ENCODE results near the gene COA5. TPM values are rescaled to one million over a fixed set of nuclear protein-coding genes. Genes with fewer than 3 reads are reported as not detected.

Gene COA5
- total and polyA plus RNA-seq, 2 donors (not counting 1 experiment from before 2014, with no cell fraction given), result 22.5 to 38.6 TPM

GRCh38 chr2:98570356-98570755 lies 38.0 kb downstream of the COA5 start:
- Histone ChIP-seq H3K9ac (ENCODE audit: insufficient read depth, low read length) (no peak overlapping the region), H4K20me1 (ENCODE audit: control insufficient read depth, extremely low read depth, insufficient read depth, low read length) (no peaks in the 10 kb centered on the region), H3K4me2 (ENCODE audit: extremely low read depth, insufficient read depth, low read length) (no peak overlapping the region), H3K27me3 (ENCODE audit: control insufficient read depth, insufficient read depth, low read length) (no peaks in the 10 kb centered on the region), H3K4me1 (ENCODE audit: control insufficient read depth, extremely low read depth, insufficient read depth, low read length) (no peaks in the 10 kb centered on the region), H2AFZ (ENCODE audit: low read length) (no peak overlapping the region), H3K79me2 (ENCODE audit: control insufficient read depth, insufficient read depth, low read length) (no peaks in the 10 kb centered on the region), H3K36me3 (ENCODE audit: control insufficient read depth, insufficient read depth, low read length) (peaks cover 5% of the 10 kb centered on the region), H3K9me3 (ENCODE audit: control insufficient read depth, insufficient read depth, low read depth, low read length) (no peaks in the 10 kb centered on the region), H3K27ac (ENCODE audit: insufficient read depth, low read length) (no peak overlapping the region), H3K4me3 (replicated peaks in 1 of 4; ENCODE audit: control extremely low read depth in 1 of 4, insufficient read depth in 1 of 4, low read depth in 3 of 4, low read length in 4 of 4) (no peak overlapping the region)
- TF ChIP-seq, protein P1, sequence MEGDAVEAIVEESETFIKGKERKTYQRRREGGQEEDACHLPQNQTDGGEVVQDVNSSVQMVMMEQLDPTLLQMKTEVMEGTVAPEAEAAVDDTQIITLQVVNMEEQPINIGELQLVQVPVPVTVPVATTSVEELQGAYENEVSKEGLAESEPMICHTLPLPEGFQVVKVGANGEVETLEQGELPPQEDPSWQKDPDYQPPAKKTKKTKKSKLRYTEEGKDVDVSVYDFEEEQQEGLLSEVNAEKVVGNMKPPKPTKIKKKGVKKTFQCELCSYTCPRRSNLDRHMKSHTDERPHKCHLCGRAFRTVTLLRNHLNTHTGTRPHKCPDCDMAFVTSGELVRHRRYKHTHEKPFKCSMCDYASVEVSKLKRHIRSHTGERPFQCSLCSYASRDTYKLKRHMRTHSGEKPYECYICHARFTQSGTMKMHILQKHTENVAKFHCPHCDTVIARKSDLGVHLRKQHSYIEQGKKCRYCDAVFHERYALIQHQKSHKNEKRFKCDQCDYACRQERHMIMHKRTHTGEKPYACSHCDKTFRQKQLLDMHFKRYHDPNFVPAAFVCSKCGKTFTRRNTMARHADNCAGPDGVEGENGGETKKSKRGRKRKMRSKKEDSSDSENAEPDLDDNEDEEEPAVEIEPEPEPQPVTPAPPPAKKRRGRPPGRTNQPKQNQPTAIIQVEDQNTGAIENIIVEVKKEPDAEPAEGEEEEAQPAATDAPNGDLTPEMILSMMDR (conservative IDR thresholded peaks at IDR 0.05 in 1 of 2, IDR thresholded peaks at IDR 0.05 in 1 of 2; ENCODE audit: low read depth in 1 of 2, low read length in 2 of 2), result no peak
- TF ChIP-seq EZH2 (IDR thresholded peaks at IDR 0.05; ENCODE audit: low read length, missing control alignments), result no peak
- DNase-seq (ENCODE audit: low read depth in 2 of 2), result no peak

- Histone ChIP-seq H3K9me3 (ENCODE audit: control insufficient read depth, insufficient read depth, low read depth, low read length) (no peaks in the 10 kb centered on the region), H3K4me2 (ENCODE audit: extremely low read depth, insufficient read depth, low read length) (no peak overlapping the region), H3K4me3 (replicated peaks in 1 of 4; ENCODE audit: control extremely low read depth in 1 of 4, insufficient read depth in 1 of 4, low read depth in 3 of 4, low read length in 4 of 4) (no peak overlapping the region), H3K36me3 (ENCODE audit: control insufficient read depth, insufficient read depth, low read length) (peaks cover 5% of the 10 kb centered on the region), H3K4me1 (ENCODE audit: control insufficient read depth, extremely low read depth, insufficient read depth, low read length) (no peaks in the 10 kb centered on the region), H2AFZ (ENCODE audit: low read length) (no peak overlapping the region), H3K27me3 (ENCODE audit: control insufficient read depth, insufficient read depth, low read length) (no peaks in the 10 kb centered on the region), H3K9ac (ENCODE audit: insufficient read depth, low read length) (no peak overlapping the region), H3K79me2 (ENCODE audit: control insufficient read depth, insufficient read depth, low read length) (no peaks in the 10 kb centered on the region), H4K20me1 (ENCODE audit: control insufficient read depth, extremely low read depth, insufficient read depth, low read length) (no peaks in the 10 kb centered on the region), H3K27ac (ENCODE audit: insufficient read depth, low read length) (no peak overlapping the region)
- DNase-seq (ENCODE audit: low read depth in 2 of 2), result no peak
- TF ChIP-seq, protein P1 (conservative IDR thresholded peaks at IDR 0.05 in 1 of 2, IDR thresholded peaks at IDR 0.05 in 1 of 2; ENCODE audit: low read depth in 1 of 2, low read length in 2 of 2), result no peak
- no peak for TF ChIP-seq EZH2 (IDR thresholded peaks at IDR 0.05; ENCODE audit: low read length, missing control alignments)
Measured at GRCh38 chr2:98569915-98570314, 38.4 kb downstream of the COA5 start.

DNA sequence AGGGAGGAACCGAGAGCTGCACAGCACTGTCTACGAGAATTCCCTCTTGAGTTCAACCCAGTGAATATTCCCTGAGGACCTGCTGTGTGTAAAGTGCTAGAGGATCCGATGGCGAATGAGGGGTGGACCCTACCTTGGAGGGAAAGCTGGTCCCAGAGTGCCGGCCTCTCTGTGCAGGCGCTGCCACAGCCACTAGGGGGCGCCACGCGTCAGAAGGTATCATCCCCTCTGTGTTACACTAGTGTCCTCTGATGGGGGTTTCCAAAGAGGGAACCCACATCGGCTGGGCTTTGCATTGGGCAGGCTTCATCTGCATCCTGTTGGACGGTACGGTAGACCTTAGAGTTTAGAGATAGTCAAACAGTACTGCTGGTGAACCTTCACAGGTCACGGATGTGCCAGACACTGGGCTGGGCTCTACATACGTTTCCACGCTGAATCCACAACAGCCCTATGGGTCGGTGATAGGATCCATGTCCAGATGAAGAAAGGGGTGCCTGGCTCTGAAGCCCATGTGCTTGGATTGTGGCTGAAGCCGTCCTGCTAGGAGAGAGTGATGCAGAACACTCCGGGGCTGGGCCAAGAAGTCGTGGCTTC lies 39.0 kb downstream of the COA5 start:
- DNase-seq (ENCODE audit: low read depth in 2 of 2), result no peak
- no peaks in the 10 kb centered on the region for H3K4me1 ChIP-seq (ENCODE audit: control insufficient read depth, extremely low read depth, insufficient read depth, low read length)
- no peak overlapping the region for H2AFZ ChIP-seq (ENCODE audit: low read length)
- H3K4me2 ChIP-seq (ENCODE audit: extremely low read depth, insufficient read depth, low read length), result no peak overlapping the region
- H4K20me1 ChIP-seq (ENCODE audit: control insufficient read depth, extremely low read depth, insufficient read depth, low read length), result no peaks in the 10 kb centered on the region
- no peak for TF ChIP-seq EZH2 (IDR thresholded peaks at IDR 0.05; ENCODE audit: low read length, missing control alignments)
- TF ChIP-seq, protein P1 (conservative IDR thresholded peaks at IDR 0.05 in 1 of 2, IDR thresholded peaks at IDR 0.05 in 1 of 2; ENCODE audit: low read depth in 1 of 2, low read length in 2 of 2), result peak; percentile 57 to 78
- peaks cover 5% of the 10 kb centered on the region for H3K36me3 ChIP-seq (ENCODE audit: control insufficient read depth, insufficient read depth, low read length)
- H3K9ac ChIP-seq (ENCODE audit: insufficient read depth, low read length), result no peak overlapping the region
- H3K27ac ChIP-seq (ENCODE audit: insufficient read depth, low read length), result no peak overlapping the region
- H3K27me3 ChIP-seq (ENCODE audit: control insufficient read depth, insufficient read depth, low read length), result no peaks in the 10 kb centered on the region
- H3K9me3 ChIP-seq (ENCODE audit: control insufficient read depth, insufficient read depth, low read depth, low read length), result no peaks in the 10 kb centered on the region
- H3K4me3 ChIP-seq (replicated peaks in 1 of 4; ENCODE audit: control extremely low read depth in 1 of 4, insufficient read depth in 1 of 4, low read depth in 3 of 4, low read length in 4 of 4), result no peak overlapping the region
- H3K79me2 ChIP-seq (ENCODE audit: control insufficient read depth, insufficient read depth, low read length), result no peaks in the 10 kb centered on the region
